GM20431 (cell line): Measurements from ENCODE around the gene ZDHHC24.

ENCODE experiments used
- in situ Hi-C: fragments of 300-500 bp; cut with MseI, MboI; formaldehyde crosslinking; loops from one replicate; pipeline ENCODE4 v1.15.0; 2020; ENCODE audit warnings: low sequenced_read_pairs; ENCODE audit not compliant: unreplicated experiment

Gene ZDHHC24

DNA sequence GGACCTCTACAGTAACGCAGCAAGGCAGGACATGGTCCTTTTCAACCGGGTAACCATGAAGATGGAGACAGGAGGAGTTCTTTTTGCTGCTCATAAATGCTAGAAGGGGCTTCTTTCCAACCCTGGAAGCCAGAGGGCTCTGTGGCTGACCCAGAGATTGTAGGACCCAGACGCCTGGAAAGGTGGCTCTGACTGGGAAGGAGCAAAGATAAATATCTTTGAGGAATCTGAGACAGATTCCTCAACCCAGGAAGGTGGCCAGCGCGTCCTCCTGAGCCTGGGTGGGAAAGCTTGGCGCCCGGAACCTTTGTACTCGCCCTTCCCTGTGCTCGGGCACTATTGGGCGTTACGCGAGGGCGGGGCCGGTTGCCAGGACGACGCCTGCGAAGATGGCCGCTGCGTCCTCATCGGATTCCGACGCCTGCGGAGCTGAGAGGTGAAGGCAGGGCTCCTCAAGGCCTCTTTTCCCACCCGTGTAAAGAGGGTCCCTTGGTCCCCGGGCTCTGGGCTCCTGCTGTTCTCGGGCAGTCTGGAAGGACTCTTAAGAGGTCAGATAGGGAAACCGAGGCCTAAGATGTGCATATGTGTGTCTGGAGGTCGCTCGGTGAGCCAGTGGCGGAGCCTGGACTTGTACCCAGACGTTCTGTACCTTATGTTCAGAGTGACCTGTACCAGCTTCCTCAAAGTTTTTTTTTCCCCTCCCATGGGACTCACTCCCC lies 35.4 kb downstream of the ZDHHC24 start, which contains the start of gene BBS1:
Gene BBS1 (plus strand): TSS at position 365 of the 719 bp plus-strand sequence. CDS start 25 bp downstream, at position 390.
- in situ Hi-C loops = no loop called here

DNA sequence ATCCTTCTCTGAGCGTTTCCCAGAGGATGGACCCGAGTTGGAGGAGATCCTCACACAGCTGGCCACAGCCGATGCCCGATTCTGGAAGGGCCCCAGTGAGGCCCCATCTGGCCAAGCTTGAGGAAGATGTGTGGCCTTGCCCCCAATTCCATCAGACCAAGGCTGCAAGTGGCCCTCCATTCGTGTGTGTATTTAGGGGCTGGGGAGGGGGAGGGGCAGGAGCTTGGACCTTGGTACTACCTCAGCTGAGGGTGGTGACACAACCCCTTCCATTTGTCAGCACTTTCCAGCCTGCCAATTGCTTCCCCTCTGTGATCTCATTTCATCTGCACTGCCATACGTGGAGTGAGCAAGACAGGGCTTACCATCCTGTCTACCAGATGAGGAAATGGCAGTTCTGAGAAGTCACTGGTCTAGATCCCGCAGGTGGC lies 36.7 kb downstream of the ZDHHC24 start:
- in situ Hi-C loops = no loop called here

DNA sequence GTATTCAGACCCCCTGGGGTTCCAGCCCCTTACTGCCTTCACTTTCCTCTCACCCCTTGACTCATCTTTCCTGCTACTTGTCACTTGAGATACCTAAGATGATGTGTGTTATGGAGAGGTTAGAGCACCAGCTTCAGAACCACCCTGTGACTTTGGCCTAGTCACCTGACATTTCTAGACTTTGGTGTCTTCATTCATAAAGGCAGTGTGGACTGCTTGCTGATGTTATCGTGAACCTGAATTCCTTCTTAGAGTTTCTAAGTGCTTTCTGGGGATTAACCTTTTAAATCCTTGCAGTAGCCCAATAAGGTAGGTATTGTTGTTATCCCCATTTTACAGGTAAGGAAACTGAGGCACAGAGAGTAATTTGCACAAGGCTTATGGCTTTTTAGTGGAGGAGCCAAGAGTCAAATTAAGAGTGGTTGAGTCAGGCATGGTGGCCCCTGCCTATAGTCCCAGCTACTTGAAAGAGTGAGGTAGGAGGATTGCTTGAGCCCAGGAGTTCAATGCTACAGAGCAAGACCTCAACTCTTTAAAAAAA lies 40.5 kb downstream of the ZDHHC24 start:
- in situ Hi-C loops = no loop called here

DNA sequence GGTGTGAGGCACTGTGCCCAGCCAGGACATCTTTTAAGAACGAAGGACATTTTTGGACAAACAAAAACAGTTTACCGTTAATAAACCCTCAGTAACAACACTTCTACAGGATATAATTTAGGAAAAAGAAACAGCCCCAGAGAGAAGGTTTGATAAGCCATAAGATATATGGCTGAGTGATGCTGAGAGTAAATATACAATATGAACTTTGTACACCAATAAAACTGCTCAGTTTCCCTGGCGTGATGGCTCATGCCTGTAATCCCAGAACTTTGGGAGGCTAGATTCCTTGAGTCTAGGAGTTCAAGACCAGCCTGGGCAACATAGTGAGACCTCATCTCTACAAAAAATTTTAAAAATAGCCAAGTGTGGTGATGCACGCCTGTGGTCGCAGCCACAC lies 47.3 kb downstream of the ZDHHC24 start:
- in situ Hi-C loops = no loop called here

DNA sequence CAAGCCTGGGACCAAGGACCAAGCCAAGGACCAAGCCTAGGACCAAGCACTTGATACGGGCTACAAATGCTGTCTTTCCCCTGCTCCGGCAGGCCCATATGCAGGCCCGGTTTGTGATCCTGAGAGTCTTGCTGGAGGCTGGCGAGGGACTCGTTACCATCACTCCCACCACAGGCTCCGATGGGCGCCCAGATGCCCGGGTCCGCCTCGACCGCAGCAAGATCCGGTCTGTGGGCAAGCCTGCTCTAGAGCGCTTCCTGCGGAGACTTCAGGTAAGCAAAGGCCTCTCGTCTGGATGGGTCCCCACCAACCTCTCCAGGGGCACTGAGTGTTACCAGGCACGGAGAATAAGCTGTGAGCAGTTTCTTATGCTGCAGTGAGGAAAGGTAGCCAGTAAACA lies 48.6 kb downstream of the ZDHHC24 start:
- in situ Hi-C loops = no loop called here

DNA sequence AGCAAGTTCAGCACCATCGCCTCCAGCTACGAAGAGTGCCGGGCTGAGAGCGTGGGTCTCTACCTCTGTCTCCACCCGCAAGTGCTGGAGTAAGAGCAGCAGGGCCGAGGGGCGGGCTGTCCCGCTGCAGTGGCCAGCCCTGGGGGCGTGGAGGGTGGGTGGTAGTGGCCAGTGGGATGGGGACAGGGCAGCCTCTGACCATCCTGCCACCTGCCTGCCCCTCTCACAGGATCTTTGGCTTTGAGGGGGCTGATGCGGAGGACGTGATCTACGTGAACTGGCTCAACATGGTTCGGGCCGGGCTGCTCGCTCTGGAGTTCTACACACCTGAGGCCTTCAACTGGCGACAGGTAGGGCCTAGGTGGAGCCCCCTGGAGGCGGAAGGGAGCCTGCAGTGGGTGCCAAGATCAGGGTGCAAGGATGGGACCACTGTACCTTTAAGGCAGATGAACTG lies 50.4 kb downstream of the ZDHHC24 start:
- in situ Hi-C loops = no loop called here

DNA sequence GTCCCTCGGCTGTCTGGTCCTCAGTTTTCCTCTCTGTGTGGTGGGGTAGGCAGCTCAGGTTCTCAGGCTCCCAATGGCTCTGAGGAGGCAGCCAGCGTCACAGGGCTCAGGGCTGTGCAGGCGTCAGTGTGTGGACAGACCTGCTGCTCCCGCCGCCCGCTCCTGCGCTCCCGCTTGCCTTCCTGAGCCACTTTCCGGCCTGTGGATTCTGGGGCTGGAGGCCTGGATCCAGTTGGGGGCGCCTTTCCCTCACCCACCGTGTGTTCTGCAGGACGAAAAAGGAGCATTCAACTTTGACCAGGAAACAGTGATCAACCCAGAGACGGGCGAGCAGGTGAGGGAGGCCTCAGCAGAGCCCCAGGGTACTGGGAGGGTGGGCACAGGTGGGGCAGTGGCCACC lies 50.9 kb downstream of the ZDHHC24 start:
- in situ Hi-C loops = no loop called here

DNA sequence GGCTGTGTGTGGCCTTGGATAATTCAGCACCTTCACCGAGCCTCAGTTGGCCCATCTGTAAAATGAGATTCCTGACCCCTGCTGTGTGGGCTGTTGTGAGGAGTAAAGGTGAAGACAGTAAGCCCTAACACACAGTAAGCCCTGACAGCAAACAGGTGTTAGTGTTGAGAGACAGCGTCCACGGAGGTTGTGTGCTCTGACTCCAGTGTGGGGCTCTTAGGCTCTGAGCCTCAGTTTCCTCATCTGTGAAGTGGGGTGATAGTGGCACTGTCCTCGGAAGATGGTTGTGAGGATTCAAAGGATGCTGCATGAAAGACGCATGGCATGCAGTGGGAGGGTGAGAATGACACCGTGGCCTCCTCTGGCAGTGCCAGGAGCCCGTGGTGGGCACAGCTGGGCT lies 51.4 kb downstream of the ZDHHC24 start:
- in situ Hi-C loops = no loop called here

DNA sequence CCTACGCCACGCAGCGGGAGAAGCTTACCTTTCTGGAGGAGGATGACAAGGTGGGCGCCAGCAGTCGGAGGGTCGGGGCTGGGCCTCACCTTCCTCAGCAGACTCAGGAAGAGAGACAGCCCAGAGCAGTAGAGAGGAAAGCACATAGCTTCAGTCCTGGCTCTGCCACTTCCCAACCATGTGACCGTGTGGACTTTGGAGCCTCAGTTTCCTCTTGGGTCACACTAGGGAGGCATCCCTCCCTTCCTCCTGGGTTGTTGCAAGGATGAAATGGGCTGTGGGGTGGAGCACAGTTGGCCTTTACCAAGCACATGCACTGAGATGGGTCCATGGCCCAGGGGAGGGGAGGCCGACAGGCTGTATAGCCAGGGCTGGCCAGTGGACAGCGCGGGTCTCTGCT lies 52.7 kb downstream of the ZDHHC24 start:
- in situ Hi-C loops = no loop called here

DNA sequence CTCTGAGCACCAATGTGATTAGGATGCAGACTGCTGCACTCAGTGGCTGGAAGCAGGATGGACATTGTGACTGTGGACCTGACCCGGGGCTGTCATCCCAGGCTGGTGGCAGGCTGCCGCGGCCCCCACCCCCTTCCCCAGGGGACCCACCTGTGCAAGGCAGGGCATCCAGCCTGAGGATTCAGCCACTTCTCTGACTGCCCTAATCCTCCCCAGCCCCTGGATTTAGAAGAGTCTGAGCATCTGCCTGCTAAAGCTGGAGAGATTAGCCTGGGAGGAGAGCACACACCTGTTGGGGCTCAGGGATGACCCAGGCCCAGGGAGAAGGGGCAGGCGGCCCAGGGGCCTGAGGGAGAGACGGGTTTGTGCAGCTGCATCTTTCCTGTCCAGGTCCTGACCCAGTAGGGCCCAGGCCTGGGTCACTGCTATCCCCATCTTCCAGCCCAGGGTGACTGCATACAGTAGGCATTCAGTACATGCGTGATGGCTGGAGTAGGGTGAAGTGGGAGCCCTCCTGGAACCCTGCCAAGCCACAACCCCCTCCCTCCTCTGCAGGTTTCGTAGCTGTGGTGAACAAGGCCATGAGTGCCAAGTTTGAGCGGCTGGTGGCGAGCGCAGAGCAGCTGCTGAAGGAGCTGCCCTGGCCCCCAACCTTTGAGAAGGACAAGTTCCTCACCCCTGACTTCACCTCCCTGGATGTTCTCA lies 53.5 kb downstream of the ZDHHC24 start:
- in situ Hi-C loops = no loop called here

DNA sequence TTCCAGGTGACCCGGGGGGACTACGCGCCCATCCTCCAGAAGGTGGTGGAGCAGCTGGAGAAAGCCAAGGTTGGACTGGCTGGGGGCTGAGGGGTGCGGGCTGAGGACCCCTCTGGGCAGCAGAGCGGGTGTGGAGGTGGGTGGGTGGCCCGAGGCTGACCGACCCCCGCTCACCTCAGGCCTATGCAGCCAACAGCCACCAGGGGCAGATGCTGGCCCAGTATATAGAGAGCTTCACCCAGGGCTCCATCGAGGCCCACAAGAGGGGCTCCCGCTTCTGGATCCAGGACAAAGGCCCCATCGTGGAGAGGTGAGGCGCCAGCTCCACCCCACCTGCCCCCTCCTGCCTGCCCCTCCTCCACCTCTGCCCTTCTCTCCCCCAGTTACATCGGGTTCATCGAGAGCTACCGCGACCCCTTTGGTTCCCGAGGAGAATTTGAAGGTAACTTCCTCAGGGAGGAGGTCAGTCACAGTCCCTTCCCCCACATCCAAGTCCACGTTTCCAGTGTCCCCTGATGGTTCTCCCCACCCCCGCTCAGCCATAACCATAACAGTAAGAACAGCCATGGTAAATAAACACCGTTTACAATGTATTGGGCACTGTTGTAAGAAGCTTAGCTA lies 54.4 kb downstream of the ZDHHC24 start:
- in situ Hi-C loops = no loop called here

DNA sequence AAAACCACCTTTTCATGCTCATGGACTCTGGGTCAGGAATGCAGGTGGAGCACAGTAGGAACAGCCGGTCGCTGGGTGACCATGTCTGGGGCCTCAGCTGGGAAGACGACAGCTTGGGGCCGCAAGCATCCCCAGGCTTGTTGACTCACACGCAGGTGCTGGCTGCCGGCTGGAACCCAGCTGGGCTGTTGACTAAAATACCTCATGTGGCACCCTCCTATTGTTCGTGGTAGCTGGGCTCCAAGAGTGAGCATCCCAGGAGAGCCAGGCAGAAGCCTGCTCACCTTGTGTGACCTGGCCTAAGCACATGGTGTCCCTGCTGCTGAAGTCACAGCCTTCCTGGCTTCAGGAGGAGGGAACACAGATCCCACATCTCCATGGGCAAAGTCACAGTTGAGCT lies 56.2 kb downstream of the ZDHHC24 start:
- in situ Hi-C loops = no loop called here

DNA sequence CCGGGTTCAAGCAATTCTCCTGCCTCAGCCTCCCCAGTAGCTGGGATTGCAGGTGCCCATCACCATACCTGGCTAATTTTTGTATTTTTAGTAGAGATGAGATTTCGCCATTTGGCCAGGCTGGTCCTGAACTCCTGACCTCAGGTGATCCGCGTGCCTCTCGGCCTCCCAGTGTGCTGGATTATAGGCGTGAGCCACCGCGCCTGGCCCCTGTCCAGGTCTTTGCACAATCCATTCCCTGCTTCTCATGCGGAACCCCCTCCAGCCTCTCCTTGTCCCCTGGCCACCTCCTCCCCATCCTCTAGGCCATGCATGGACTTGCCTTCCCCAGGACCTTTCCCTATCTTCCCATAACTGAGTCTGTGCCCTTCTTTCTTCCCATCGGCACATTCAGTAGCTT lies 56.9 kb downstream of the ZDHHC24 start:
- in situ Hi-C loops = no loop called here

DNA sequence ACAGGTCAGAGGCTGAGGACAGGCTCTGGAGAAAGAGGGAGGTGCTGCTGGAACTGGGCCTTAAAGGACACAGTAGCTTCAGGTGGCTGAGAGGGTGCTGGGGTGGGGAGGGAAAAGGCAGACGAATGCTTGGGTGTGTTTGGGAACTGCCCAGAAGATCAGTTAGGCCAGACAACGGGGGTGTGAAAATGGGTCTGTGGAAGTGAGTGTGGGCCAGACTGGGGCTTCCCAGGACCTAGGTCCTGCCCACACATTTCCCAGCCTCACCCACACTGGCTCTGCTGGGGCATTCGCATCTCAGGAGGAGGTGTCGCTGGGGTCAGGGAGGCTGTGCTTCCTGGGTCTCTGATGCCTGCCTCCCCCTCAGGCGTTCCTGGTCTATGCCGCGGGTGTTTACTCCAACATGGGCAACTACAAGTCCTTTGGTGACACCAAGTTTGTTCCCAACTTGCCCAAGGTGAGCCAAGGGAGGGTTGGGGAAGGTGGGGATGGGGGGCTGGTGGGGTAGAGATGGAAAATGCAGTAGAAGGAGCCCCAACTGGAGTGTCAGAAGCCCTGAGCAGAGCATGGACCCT lies 61.0 kb downstream of the ZDHHC24 start:
- in situ Hi-C loops = no loop called here

DNA sequence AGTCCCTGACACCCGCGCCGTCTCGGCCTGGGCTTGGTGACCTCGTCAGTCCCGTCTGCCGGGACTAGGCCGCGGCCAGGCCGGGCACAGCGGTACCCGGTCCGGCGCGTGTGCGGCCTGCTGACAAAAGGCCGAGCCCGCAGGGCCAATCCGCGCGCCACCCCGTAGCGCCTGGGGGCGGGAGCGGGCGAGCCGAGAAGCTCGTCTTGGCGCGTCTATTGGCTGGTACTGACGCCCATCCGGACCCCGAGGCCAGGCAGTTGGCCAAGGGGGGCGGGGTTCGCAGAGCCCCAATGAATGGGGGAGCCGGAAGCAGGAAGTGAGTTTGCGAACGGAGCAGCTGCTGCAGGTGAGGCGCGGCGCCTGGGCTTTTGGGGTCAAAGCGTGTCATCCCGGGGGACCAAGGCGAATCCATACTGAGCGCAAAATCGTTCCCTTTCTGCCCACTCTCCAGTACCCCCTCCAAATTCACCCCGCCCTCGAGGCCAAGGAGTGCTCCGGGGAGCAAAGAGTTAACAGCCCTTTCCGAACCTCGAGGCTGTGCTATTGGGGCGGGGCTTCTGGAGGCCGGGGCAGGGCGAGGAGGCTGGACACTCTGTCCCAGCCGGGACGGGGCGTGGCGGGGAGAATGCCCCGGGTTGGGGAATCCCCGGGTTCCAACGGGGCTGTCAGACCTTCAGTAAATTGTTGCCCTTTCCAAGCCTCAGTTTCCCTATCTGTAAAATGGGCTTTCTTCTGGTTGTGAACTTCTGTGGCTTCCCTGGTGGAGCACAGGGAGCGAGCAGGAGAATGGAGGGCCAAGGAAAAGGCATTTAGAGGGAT lies 65.5 kb downstream of the ZDHHC24 start, which contains the start of gene DPP3:
Gene DPP3 (plus strand): TSS at position 318 of the 822 bp plus-strand sequence. CDS start 1,767 bp downstream, outside the sequence.
- in situ Hi-C loops = no loop called here

DNA sequence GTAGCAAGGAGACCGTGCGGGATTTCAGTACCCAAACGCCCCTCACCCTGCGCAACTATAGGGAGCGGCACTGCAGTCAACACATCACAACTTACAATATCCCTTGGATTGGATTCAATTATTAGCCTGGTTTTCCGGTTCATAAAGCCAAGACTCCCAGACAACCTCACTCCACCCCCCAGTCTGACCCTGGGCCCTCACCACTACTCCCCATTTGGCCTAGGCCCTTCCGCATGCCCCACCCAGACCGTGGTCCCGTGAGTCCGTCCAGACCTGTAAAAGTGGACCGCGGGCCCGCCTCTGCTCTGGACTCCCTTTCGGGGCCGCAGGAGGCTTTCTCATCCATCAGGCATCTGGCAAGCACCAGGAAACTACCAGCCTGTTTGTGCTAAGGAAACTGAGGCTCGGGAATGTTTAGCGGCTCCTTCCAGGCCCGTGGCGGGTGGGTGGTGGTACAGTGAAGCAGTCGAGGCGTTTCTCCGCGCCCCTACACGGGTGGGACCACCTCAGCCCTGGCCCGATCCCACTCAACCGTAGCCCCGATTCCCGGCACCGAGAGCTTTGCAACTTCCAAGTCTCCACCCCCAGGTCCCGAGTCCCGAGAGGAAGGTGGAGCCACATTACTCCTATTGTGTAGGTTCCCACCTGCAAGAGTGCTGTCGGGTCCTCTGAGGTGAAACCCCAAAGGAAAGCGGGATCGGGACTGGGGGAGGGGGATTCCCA lies 66.3 kb downstream of the ZDHHC24 start:
- in situ Hi-C loops = no loop called here

DNA sequence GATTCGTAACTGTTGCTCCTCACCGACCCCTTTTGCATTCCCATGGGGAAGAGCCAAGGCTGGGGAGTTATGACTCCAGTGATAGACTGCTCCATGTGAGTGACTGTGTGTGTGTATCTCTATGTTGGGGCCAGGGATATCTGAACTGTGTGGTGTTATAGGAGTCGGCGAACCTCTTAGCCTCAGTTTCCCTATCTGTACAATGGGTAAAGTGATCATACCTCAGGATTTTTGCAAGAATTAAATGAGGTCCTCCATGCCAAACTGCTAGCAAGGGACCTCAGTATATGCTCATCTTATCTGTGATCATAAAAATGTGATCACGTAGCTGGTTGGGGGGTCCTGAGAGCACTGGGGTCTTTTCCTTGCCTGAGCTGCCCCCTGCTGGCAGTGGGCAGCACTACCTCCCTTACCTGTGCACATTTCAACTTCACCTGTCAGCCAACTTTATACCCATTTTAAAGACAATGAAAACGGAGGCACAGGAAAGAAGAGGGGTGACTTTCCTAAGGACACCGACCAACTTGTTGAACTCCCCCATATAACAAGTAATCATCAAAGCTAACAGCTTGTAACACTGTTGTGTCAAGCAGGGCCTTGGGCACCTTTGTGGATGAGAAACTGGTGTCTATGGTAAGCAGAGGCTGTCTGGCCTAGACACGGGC lies 67.0 kb downstream of the ZDHHC24 start:
- in situ Hi-C loops = no loop called here
